PC-3 (cell line): Measurements from ENCODE around the gene CACNA1E. TPM values are rescaled to one million over a fixed set of nuclear protein-coding genes. Genes with fewer than 3 reads are reported as not detected.

ENCODE experiments used
- ATAC-seq: fragments of 200-7000 bp; cut with Tn5 transposase; 2 replicates; pipeline ENCODE4 v1.9.1; 2020; ENCODE audit warnings: mild to moderate bottlenecking, moderate library complexity
- BruUV-seq: library from RNA; stranded (reverse); fragments of 400-500 nt; replicated peaks from 2 replicates; lab custom pipeline; 2021; lab: Mats Ljungman, UMichigan
- CTCF ChIA-PET: fragments of 300-600 bp; sonication (Branson Sonifier 250); formaldehyde crosslinking; loops from one replicate; lab custom pipeline; 2022; ENCODE audit warnings: antibody characterized with exemption; lab: Charles Lee
- POLR2A ChIA-PET: fragments of 300-600 bp; sonication (Branson Sonifier 250); formaldehyde crosslinking; loops from one replicate; lab custom pipeline; 2022; ENCODE audit warnings: antibody characterized with exemption; ENCODE audit not compliant: unreplicated experiment; lab: Charles Lee
- DNase-seq: peaks from one replicate; pipeline ENCODE4 v3.0.0-alpha.2; 2015
- H2AFZ ChIP-seq: fragments of 300-600 bp; sonication (generic); 2 replicates; pipeline ENCODE4 v1.6.0; 2016; ENCODE audit warnings: antibody characterized with exemption, low read length
- H3F3A ChIP-seq: fragments of 300-600 bp; sonication (generic); one replicate; pipeline ENCODE4 v1.6.0; 2017; ENCODE audit warnings: antibody characterized with exemption, low read length, control low read depth, mild to moderate bottlenecking; ENCODE audit not compliant: unreplicated experiment
- H3K27ac ChIP-seq: fragments of 300-600 bp; sonication (generic); 2 replicates; pipeline ENCODE4 v1.5.1; 2016; ENCODE audit warnings: mild to moderate bottlenecking, low read length
- H3K27me3 ChIP-seq: fragments of 300-600 bp; sonication (generic); 2 replicates; pipeline ENCODE4 v1.6.1; 2016; ENCODE audit warnings: low read length, mixed read lengths
- H3K36me3 ChIP-seq: fragments of 300-600 bp; sonication (generic); 2 replicates; pipeline ENCODE4 v1.6.1; 2016; ENCODE audit warnings: low read depth, mixed run types, low read length, mixed read lengths
- H3K4me1 ChIP-seq: fragments of 300-600 bp; sonication (generic); 2 replicates; pipeline ENCODE4 v1.5.1; 2016; ENCODE audit warnings: low read length; ENCODE audit not compliant: insufficient read depth
- H3K4me2 ChIP-seq: fragments of 300-600 bp; sonication (generic); 2 replicates; pipeline ENCODE4 v1.6.0; 2016; ENCODE audit warnings: low read length
- H3K4me3 ChIP-seq: fragments of 300-600 bp; sonication (generic); 2 replicates; pipeline ENCODE4 v1.5.1; 2016; ENCODE audit warnings: mild to moderate bottlenecking, low read length, mixed read lengths
- H3K79me2 ChIP-seq: fragments of 300-600 bp; sonication (generic); 2 replicates; pipeline ENCODE4 v1.6.1; 2017; ENCODE audit warnings: low read length, mixed read lengths
- H3K9ac ChIP-seq: fragments of 300-600 bp; sonication (generic); 2 replicates; pipeline ENCODE4 v1.6.0; 2016; ENCODE audit warnings: mild to moderate bottlenecking, low read length
- H3K9me2 ChIP-seq: fragments of 300-600 bp; sonication (generic); replicated peaks from 2 replicates; pipeline ENCODE4 v1.6.1; 2016; ENCODE audit warnings: mixed run types, low read length, mixed read lengths
- H3K9me3 ChIP-seq: fragments of 300-600 bp; sonication (generic); 2 replicates; pipeline ENCODE4 v1.6.1; 2016; ENCODE audit warnings: low read length, mixed read lengths
- H4K20me1 ChIP-seq: fragments of 300-600 bp; sonication (generic); 2 replicates; pipeline ENCODE4 v1.6.1; 2016; ENCODE audit warnings: low read length, mixed read lengths
- CTCF ChIP-seq: fragments of 300-600 bp; sonication (generic); conservative IDR thresholded peaks from 2 replicates; pipeline ENCODE4 v1.5.1; 2017; ENCODE audit warnings: antibody characterized with exemption, low read depth, mild to moderate bottlenecking, low read length
- EZH2 ChIP-seq: fragments of 300-600 bp; sonication (generic); IDR thresholded peaks from one replicate; pipeline ENCODE4 v1.6.1; 2017; ENCODE audit warnings: antibody characterized with exemption, mild to moderate bottlenecking, low read length; ENCODE audit not compliant: unreplicated experiment
- EZH2phosphoT487 ChIP-seq: fragments of 300-600 bp; sonication (generic); IDR thresholded peaks from 2 replicates; pipeline ENCODE4 v1.6.1; 2018; ENCODE audit warnings: mild to moderate bottlenecking, antibody characterized with exemption, low read length, borderline replicate concordance
- intact Hi-C: fragments of 100-400 bp; cut with micrococcal nuclease; formaldehyde crosslinking; loops from 2 replicates; pipeline ENCODE4 v1.9.0; 2023
- total RNA-seq: library from RNA; depleted of rRNA; stranded (reverse); fragments of >200 nt; gene quantifications from 2 replicates; pipeline ENCODE4 v1.2.3, GENCODE V29; 2014

Gene CACNA1E
- total RNA-seq, 1 experiment from 2014 or later: not detected

- ATAC-seq (no peak), DNase-seq (no peak)
- Histone ChIP-seq H2AFZ (no peak overlapping the region), H3K4me1 (no peaks in the 10 kb centered on the region), H3K36me3 (no peaks in the 10 kb centered on the region), H3K27ac (no peak overlapping the region), H3K79me2 (no peaks in the 10 kb centered on the region), H3K9me3 (no peaks in the 10 kb centered on the region), H3K9me2 (no peaks in the 10 kb centered on the region), H3K4me2 (no peak overlapping the region), H3F3A (no peaks in the 10 kb centered on the region), H4K20me1 (no peaks in the 10 kb centered on the region), H3K4me3 (no peak overlapping the region), H3K27me3 (no peaks in the 10 kb centered on the region), H3K9ac (no peak overlapping the region)
- ChIA-PET POLR2A (no interaction called here), CTCF (no interaction called here)
- TF ChIP-seq EZH2: no peak
- no peak for TF ChIP-seq EZH2phosphoT487
- TF ChIP-seq CTCF: no peak
- no TSS peak for BruUV-seq
- intact Hi-C loops: no loop called here
Observed at GRCh38 chr1:181765451-181766026, 282.2 kb downstream of the CACNA1E start.

- no peaks in the 10 kb centered on the region for H3K9me2 ChIP-seq
- H3K27ac ChIP-seq: no peak overlapping the region
- H3K27me3 ChIP-seq: no peaks in the 10 kb centered on the region
- no peaks in the 10 kb centered on the region for H3F3A ChIP-seq
- ChIA-PET CTCF (no interaction called here), POLR2A (no interaction called here)
- no peak overlapping the region for H3K4me2 ChIP-seq
- no peak overlapping the region for H2AFZ ChIP-seq
- H3K4me3 ChIP-seq: no peak overlapping the region
- no peak for DNase-seq
- no peaks in the 10 kb centered on the region for H3K36me3 ChIP-seq
- no peaks in the 10 kb centered on the region for H3K9me3 ChIP-seq
- H3K4me1 ChIP-seq: no peaks in the 10 kb centered on the region
- no peak for ATAC-seq
- H3K79me2 ChIP-seq: no peaks in the 10 kb centered on the region
- intact Hi-C loops: no loop called here
- no peaks in the 10 kb centered on the region for H4K20me1 ChIP-seq
- TF ChIP-seq CTCF: no peak
- no peak for TF ChIP-seq EZH2phosphoT487
- TF ChIP-seq EZH2: no peak
- BruUV-seq: no TSS peak
- no peak overlapping the region for H3K9ac ChIP-seq
Observed at GRCh38 chr1:181767001-181767708, 283.8 kb downstream of the CACNA1E start.
